ENCODE data around the gene AKR1C1. TPM values are rescaled to one million over a fixed set of nuclear protein-coding genes. Genes with fewer than 3 reads are reported as not detected.

AKR1C1 gene
- total and polyA plus RNA-seq, 2 of the 4 experiments (the other 2 are of a cell fraction), result 5.0 to 5.4 TPM

GRCh38 chr10:4981722-4982471, 18.7 kb downstream of the AKR1C1 start:
- Histone ChIP-seq H4K20me1 (ENCODE audit: insufficient read depth, low read length) (no peaks in the 10 kb centered on the region), H4K91ac (ENCODE audit: insufficient read depth, low read depth, low read length) (no peak overlapping the region), H3K79me1 (ENCODE audit: low read depth in 1 of 2, low read length in 2 of 2) (no peaks in the 10 kb centered on the region), H3K18ac (ENCODE audit: low read depth, low read length) (no peak overlapping the region), H3K56ac (ENCODE audit: extremely low read depth, insufficient read depth, low read length) (no peak overlapping the region), H2AK9ac (replicated peaks; ENCODE audit: low read depth, low read length, poor library complexity) (no peak overlapping the region), H2BK20ac (ENCODE audit: low read depth, low read length) (no peak overlapping the region), H3K4me3 (ENCODE audit: insufficient read depth, low read depth, low read length) (no peak overlapping the region), H3K4me1 (ENCODE audit: control insufficient read depth, insufficient read depth, low read length) (peaks cover 4% of the 10 kb centered on the region; the same call in 1 of the 2 replicates), H4K8ac (ENCODE audit: low read depth in 2 of 2, low read length in 2 of 2) (no peak overlapping the region), H3K27me3 (ENCODE audit: control insufficient read depth, insufficient read depth, low read length) (no peaks in the 10 kb centered on the region), H3K36me3 (ENCODE audit: control insufficient read depth, insufficient read depth, low read length) (no peaks in the 10 kb centered on the region), H2BK15ac (ENCODE audit: low read depth, low read length) (no peak overlapping the region), H2AFZ (replicated peaks; ENCODE audit: low read length, poor library complexity) (no peak overlapping the region), H2BK5ac (ENCODE audit: low read depth, low read length, poor library complexity, severe bottlenecking) (no peak overlapping the region), H3K4ac (ENCODE audit: low read depth, low read length) (no peak overlapping the region), H3K4me2 (ENCODE audit: low read depth, low read length) (no peak overlapping the region), H3K23ac (ENCODE audit: low read depth, low read length) (no peak overlapping the region), H4K5ac (ENCODE audit: low read depth, low read length) (no peak overlapping the region), H3K9me3 (ENCODE audit: control insufficient read depth, insufficient read depth, low read length) (no peaks in the 10 kb centered on the region), H2AK5ac (ENCODE audit: low read depth, low read length) (no peak overlapping the region), H2BK120ac (ENCODE audit: low read depth, low read length) (no peak overlapping the region), H3K14ac (replicated peaks; ENCODE audit: low read depth, low read length) (no peak overlapping the region), H3K9ac (ENCODE audit: low read depth, low read length) (no peak overlapping the region), H3K9me1 (ENCODE audit: insufficient read depth, low read length) (no peaks in the 10 kb centered on the region), H3K27ac (ENCODE audit: insufficient read depth, low read length) (no peak overlapping the region)
- CTCF ChIA-PET, result interaction anchor here (0.5 to 2.0 kb wide), 3 partner anchors 18 to 132 kb away, joined by 4 to 12 read pairs (median 4); no protein-coding TSS in a partner anchor
- peak; percentile 37 for DNase-seq
- ATAC-seq (ENCODE audit: low read depth), result peak; percentile 18; the same call in 1 of the 2 replicates
- TF ChIP-seq RAD21 (IDR thresholded peaks at IDR 0.05; ENCODE audit: low read length), result peak; percentile 41
- no peak for TF ChIP-seq ELK1 (IDR thresholded peaks at IDR 0.05; ENCODE audit: borderline replicate concordance, low read depth, low read length)
- no peak for TF ChIP-seq MAFK (IDR thresholded peaks at IDR 0.05; ENCODE audit: low read depth, low read length)
- TF ChIP-seq SMC3 (IDR thresholded peaks at IDR 0.05; ENCODE audit: low read depth, low read length), result peak; percentile 32; the same call in 1 of the 2 replicates
- peak; percentile 42 for TF ChIP-seq CTCF (conservative IDR thresholded peaks at IDR 0.05; ENCODE audit: low read depth, low read length)
- POLR2A ChIA-PET (ENCODE audit: unreplicated experiment), result no interaction called here
- 75% methylated on average over 10 of the region's 14 CpGs; no CpG with 5 or more reads in 1 of the 2 experiments for WGBS, 2 experiments (ENCODE audit: extremely low coverage in 2 of 2, insufficient read length in 1 of 2)
- intact Hi-C loops (cut with micrococcal nuclease), result loop anchor here (1.0 kb wide), 1 partner anchor 133 kb away; no protein-coding TSS in a partner anchor
- dilution Hi-C loops (cut with HindIII; ENCODE audit: low sequenced_read_pairs, unreplicated experiment), result no loop called here
- BruUV-seq (replicated peaks), result no TSS peak
- in situ Hi-C loops (cut with MboI; ENCODE audit: low sequenced_read_pairs), result no loop called here

Data from IMR-90 (cell line).